ENCODE measurements around the gene SNX7.
A peak's percentile ranks its signal among the peaks of the same experiment; 100 is the strongest.

Gene SNX7

DNA sequence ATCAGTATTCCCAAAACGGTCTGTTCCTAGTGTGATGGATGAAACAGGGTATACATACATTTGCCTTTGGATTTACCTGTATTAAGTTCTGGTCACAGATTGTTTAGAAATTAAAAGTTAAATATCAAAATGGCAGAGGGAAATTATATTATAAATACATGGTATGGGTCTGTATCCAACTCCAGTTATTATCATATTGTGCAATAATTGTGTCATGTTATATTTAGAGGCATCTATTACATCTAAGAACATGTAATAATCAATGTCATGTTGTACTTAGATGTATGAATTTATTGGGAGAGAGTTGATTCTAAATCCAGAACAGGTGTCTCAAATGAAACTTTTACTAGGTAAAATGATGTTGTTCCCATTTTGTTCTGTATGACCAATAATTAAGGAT is 79.6 kb downstream of the SNX7 start:
- ChIA-PET POLR2A (ENCODE audit: low non-redundant PET) (no interaction called here), CTCF (no interaction called here)
- no peak for DNase-seq (ENCODE audit: low spot score)
- TF ChIP-seq, protein P1, sequence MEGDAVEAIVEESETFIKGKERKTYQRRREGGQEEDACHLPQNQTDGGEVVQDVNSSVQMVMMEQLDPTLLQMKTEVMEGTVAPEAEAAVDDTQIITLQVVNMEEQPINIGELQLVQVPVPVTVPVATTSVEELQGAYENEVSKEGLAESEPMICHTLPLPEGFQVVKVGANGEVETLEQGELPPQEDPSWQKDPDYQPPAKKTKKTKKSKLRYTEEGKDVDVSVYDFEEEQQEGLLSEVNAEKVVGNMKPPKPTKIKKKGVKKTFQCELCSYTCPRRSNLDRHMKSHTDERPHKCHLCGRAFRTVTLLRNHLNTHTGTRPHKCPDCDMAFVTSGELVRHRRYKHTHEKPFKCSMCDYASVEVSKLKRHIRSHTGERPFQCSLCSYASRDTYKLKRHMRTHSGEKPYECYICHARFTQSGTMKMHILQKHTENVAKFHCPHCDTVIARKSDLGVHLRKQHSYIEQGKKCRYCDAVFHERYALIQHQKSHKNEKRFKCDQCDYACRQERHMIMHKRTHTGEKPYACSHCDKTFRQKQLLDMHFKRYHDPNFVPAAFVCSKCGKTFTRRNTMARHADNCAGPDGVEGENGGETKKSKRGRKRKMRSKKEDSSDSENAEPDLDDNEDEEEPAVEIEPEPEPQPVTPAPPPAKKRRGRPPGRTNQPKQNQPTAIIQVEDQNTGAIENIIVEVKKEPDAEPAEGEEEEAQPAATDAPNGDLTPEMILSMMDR (conservative IDR thresholded peaks at IDR 0.05; ENCODE audit: low read depth) = no peak
- no peak overlapping the region for H3K27ac ChIP-seq

DNA sequence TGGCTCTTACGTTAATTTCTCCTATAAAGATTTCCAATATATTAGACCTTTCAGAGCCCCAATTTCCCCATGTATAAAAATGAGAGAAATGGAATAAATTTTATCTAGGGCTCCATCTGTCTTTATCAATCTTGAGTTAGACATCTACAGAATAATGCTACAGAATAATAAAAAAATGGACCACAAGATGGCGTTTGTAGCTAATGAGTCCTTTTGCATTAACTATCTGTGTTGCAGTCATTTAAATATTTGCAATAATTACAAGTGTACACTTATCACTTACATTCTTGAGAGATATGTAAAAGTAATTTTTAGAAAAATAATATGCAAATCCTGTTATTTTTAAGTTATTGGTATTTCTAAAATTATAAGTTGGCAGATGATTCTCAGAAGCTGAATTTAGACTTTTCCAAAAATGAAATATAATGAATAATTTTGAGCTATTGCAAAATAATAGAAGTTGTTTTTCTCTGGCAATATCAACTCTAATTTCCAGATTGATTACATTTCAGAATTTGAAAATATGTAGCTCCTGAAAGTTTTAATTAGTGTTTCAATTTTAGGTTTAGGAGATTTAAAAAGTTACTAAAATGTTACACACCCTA is 87.7 kb downstream of the SNX7 start:
- ChIA-PET CTCF (interaction anchor here (0.6 to 1.7 kb wide), 8 partner anchors 10 to 131 kb away, joined by 3 to 5 read pairs (median 3); no protein-coding TSS in a partner anchor), POLR2A (ENCODE audit: low non-redundant PET) (no interaction called here)
- TF ChIP-seq, protein P1 (conservative IDR thresholded peaks at IDR 0.05; ENCODE audit: low read depth) = peak; percentile 60
- H3K27ac ChIP-seq = no peak overlapping the region
- peak; percentile 8 for DNase-seq (ENCODE audit: low spot score)

DNA sequence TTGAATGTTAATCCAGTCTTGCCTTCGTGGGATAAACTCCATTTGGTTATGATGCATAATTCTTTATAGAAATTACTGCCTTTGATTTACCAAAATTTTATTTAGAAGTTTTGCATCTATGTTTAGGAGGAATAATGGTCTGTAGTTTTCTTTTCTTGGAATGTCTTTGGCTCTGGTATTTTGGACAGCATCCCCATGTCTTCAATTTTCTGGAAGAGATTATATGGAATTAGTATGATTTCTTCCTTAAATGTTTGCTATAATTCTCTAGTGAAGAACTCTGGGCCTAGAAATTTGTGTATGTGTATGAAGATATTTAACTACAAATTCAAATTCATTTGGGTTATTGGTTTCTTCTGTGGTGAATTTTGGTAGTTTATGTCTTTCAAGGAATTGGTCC is 92.7 kb downstream of the SNX7 start:
- CTCF ChIA-PET = no interaction called here
- DNase-seq (ENCODE audit: low spot score) = no peak

DNA sequence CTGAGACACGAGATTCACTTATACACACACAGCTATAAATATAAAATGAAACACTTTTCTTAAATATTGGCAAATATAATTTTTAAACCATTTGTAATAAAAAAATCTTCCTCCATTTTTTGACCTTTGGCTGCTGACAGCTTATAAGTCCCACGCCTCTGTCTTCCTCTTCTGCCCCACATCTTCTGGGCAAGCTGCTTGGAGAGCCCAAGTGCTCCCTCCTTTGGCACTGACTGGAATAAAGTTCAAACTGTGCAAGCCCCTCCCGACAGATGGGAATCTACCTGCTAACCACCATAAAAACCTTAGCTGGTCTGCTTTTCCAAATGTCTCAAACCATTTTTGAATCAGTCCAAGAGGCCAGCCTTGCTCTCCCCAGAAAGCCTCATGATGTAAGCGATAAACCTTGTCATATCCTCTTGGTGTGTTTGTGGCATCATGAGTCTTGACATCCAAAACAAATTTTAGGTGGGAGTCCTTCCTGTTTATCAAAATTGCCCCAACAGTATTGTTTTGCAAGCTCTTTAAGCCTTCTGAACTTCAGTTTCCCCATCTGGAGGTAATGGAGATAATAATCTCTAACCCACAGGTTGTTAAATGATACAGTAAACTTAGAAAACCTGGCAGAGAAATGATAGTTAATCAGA is 99.8 kb downstream of the SNX7 start:
- no peak for DNase-seq (ENCODE audit: low spot score)
- H3K27ac ChIP-seq = no peak overlapping the region

More for the DNA sequence above, 92.7 kb downstream of the SNX7 start:
- POLR2A ChIA-PET (ENCODE audit: low non-redundant PET) = no interaction called here
- TF ChIP-seq, protein P1 (conservative IDR thresholded peaks at IDR 0.05; ENCODE audit: low read depth) = no peak
- H3K27ac ChIP-seq = no peak overlapping the region

GRCh38 chr1:98763488-98764150 is 102.1 kb downstream of the SNX7 start:
- H3K27ac ChIP-seq = no peak overlapping the region
- no peak for DNase-seq (ENCODE audit: low spot score)
- TF ChIP-seq, protein P1 (conservative IDR thresholded peaks at IDR 0.05; ENCODE audit: low read depth) = no peak
- ChIA-PET CTCF (interaction anchor here (0.5 to 0.7 kb wide), 2 partner anchors 382 to 1967 kb away, joined by 3 to 4 read pairs; no protein-coding TSS in a partner anchor), POLR2A (ENCODE audit: low non-redundant PET) (no interaction called here)

More for the DNA sequence above, 99.8 kb downstream of the SNX7 start:
- CTCF ChIA-PET = interaction anchor here (0.6 to 1.2 kb wide), 3 partner anchors 12 to 1642 kb away, joined by 3 to 4 read pairs (median 4); no protein-coding TSS in a partner anchor
- TF ChIP-seq, protein P1 (conservative IDR thresholded peaks at IDR 0.05; ENCODE audit: low read depth) = no peak
- POLR2A ChIA-PET (ENCODE audit: low non-redundant PET) = no interaction called here

- no peak overlapping the region for H3K27ac ChIP-seq
- CTCF ChIA-PET = interaction anchor here (0.6 kb wide), 1 partner anchor 51 kb away, joined by 3 read pairs; no protein-coding TSS in a partner anchor
- POLR2A ChIA-PET (ENCODE audit: low non-redundant PET) = no interaction called here
- TF ChIP-seq, protein P1 (conservative IDR thresholded peaks at IDR 0.05; ENCODE audit: low read depth) = no peak
- DNase-seq (ENCODE audit: low spot score) = no peak
Measured at GRCh38 chr1:98764485-98764884, 103.0 kb downstream of the SNX7 start.
